Measurements from ENCODE around the gene ZC3H13. TPM values are rescaled to one million over a fixed set of nuclear protein-coding genes. Genes with fewer than 3 reads are reported as not detected.

Gene ZC3H13
- total RNA-seq, 1 experiment from 2014 or later: 44.2 TPM

- Histone ChIP-seq H3K4me3 (no peak overlapping the region), H3K9me3 (replicated peaks) (no peaks in the 10 kb centered on the region), H3K27me3 (no peaks in the 10 kb centered on the region), H3K4me1 (no peaks in the 10 kb centered on the region), H3K27ac (no peak overlapping the region), H3K36me3 (peaks cover 22% of the 10 kb centered on the region)
- no peak for DNase-seq
Measured at GRCh38 chr13:46041419-46041839, 11.1 kb downstream of the ZC3H13 start.

- no peak overlapping the region for H3K4me3 ChIP-seq
- peaks cover 22% of the 10 kb centered on the region for H3K36me3 ChIP-seq
- H3K4me1 ChIP-seq: no peaks in the 10 kb centered on the region
- no peaks in the 10 kb centered on the region for H3K27me3 ChIP-seq
- DNase-seq: no peak
- H3K9me3 ChIP-seq (replicated peaks): no peaks in the 10 kb centered on the region
- no peak overlapping the region for H3K27ac ChIP-seq
Measured at GRCh38 chr13:46040763-46041162, 11.8 kb downstream of the ZC3H13 start.

GRCh38 chr13:46039411-46040182 is 12.9 kb downstream of the ZC3H13 start:
- no peaks in the 10 kb centered on the region for H3K4me1 ChIP-seq
- no peak for DNase-seq
- no peak overlapping the region for H3K4me3 ChIP-seq
- H3K27ac ChIP-seq: no peak overlapping the region
- peaks cover 22% of the 10 kb centered on the region for H3K36me3 ChIP-seq
- no peaks in the 10 kb centered on the region for H3K9me3 ChIP-seq (replicated peaks)
- no peaks in the 10 kb centered on the region for H3K27me3 ChIP-seq

- DNase-seq: no peak
- no peak overlapping the region for H3K4me3 ChIP-seq
- H3K36me3 ChIP-seq: peaks cover 25% of the 10 kb centered on the region
- H3K27ac ChIP-seq: no peak overlapping the region
- H3K4me1 ChIP-seq: no peaks in the 10 kb centered on the region
- no peaks in the 10 kb centered on the region for H3K9me3 ChIP-seq (replicated peaks)
- H3K27me3 ChIP-seq: no peaks in the 10 kb centered on the region
Measured at GRCh38 chr13:46038296-46038695, 14.2 kb downstream of the ZC3H13 start.

- H3K4me3 ChIP-seq: no peak overlapping the region
- no peaks in the 10 kb centered on the region for H3K27me3 ChIP-seq
- no peak overlapping the region for H3K27ac ChIP-seq
- H3K36me3 ChIP-seq: peaks cover 8% of the 10 kb centered on the region
- H3K9me3 ChIP-seq (replicated peaks): no peaks in the 10 kb centered on the region
- H3K4me1 ChIP-seq: no peaks in the 10 kb centered on the region
- DNase-seq: peak; percentile 8 to 28
Measured at GRCh38 chr13:46035066-46035465, 17.5 kb downstream of the ZC3H13 start.

GRCh38 chr13:46032341-46032740 is 20.2 kb downstream of the ZC3H13 start:
- no peak for DNase-seq
- H3K4me1 ChIP-seq: no peaks in the 10 kb centered on the region
- H3K9me3 ChIP-seq (replicated peaks): no peaks in the 10 kb centered on the region
- H3K27ac ChIP-seq: no peak overlapping the region
- no peaks in the 10 kb centered on the region for H3K27me3 ChIP-seq
- H3K4me3 ChIP-seq: no peak overlapping the region
- H3K36me3 ChIP-seq: peaks cover 6% of the 10 kb centered on the region

GRCh38 chr13:46031581-46032263 is 20.8 kb downstream of the ZC3H13 start:
- Histone ChIP-seq H3K36me3 (peaks cover 7% of the 10 kb centered on the region), H3K27ac (no peak overlapping the region), H3K27me3 (no peaks in the 10 kb centered on the region), H3K4me3 (no peak overlapping the region), H3K9me3 (replicated peaks) (no peaks in the 10 kb centered on the region), H3K4me1 (no peaks in the 10 kb centered on the region)
- DNase-seq: no peak

- H3K27ac ChIP-seq: no peak overlapping the region
- peaks cover 12% of the 10 kb centered on the region for H3K36me3 ChIP-seq
- no peak overlapping the region for H3K4me3 ChIP-seq
- H3K27me3 ChIP-seq: no peaks in the 10 kb centered on the region
- DNase-seq: no peak
- H3K9me3 ChIP-seq (replicated peaks): no peaks in the 10 kb centered on the region
- H3K4me1 ChIP-seq: no peaks in the 10 kb centered on the region
Measured at GRCh38 chr13:46025157-46025556, 27.4 kb downstream of the ZC3H13 start.

- no peak for DNase-seq
- no peak overlapping the region for H3K27ac ChIP-seq
- no peaks in the 10 kb centered on the region for H3K4me1 ChIP-seq
- H3K27me3 ChIP-seq: no peaks in the 10 kb centered on the region
- H3K9me3 ChIP-seq (replicated peaks): no peaks in the 10 kb centered on the region
- H3K36me3 ChIP-seq: peaks cover 26% of the 10 kb centered on the region
- H3K4me3 ChIP-seq: no peak overlapping the region
Measured at GRCh38 chr13:46022481-46022880, 30.1 kb downstream of the ZC3H13 start.

- no peaks in the 10 kb centered on the region for H3K9me3 ChIP-seq (replicated peaks)
- H3K4me3 ChIP-seq: no peak overlapping the region
- H3K4me1 ChIP-seq: no peaks in the 10 kb centered on the region
- no peaks in the 10 kb centered on the region for H3K27me3 ChIP-seq
- H3K36me3 ChIP-seq: peaks cover 34% of the 10 kb centered on the region
- no peak for DNase-seq
- H3K27ac ChIP-seq: no peak overlapping the region
Measured at GRCh38 chr13:46016216-46016615, 36.3 kb downstream of the ZC3H13 start.

GRCh38 chr13:46015366-46015765 is 37.2 kb downstream of the ZC3H13 start:
- DNase-seq: no peak
- Histone ChIP-seq H3K36me3 (peaks cover 35% of the 10 kb centered on the region), H3K27me3 (no peaks in the 10 kb centered on the region), H3K27ac (no peak overlapping the region), H3K9me3 (replicated peaks) (no peaks in the 10 kb centered on the region), H3K4me3 (no peak overlapping the region), H3K4me1 (no peaks in the 10 kb centered on the region)

- Histone ChIP-seq H3K4me1 (no peaks in the 10 kb centered on the region), H3K27me3 (no peaks in the 10 kb centered on the region), H3K36me3 (peaks cover 42% of the 10 kb centered on the region), H3K4me3 (no peak overlapping the region), H3K9me3 (replicated peaks) (no peaks in the 10 kb centered on the region), H3K27ac (no peak overlapping the region)
- DNase-seq: no peak
Measured at GRCh38 chr13:46012404-46012803, 40.1 kb downstream of the ZC3H13 start.

GRCh38 chr13:46010148-46010547 is 42.4 kb downstream of the ZC3H13 start:
- no peaks in the 10 kb centered on the region for H3K4me1 ChIP-seq
- H3K9me3 ChIP-seq (replicated peaks): no peaks in the 10 kb centered on the region
- H3K4me3 ChIP-seq: no peak overlapping the region
- no peaks in the 10 kb centered on the region for H3K27me3 ChIP-seq
- H3K27ac ChIP-seq: no peak overlapping the region
- no peak for DNase-seq
- peaks cover 33% of the 10 kb centered on the region for H3K36me3 ChIP-seq

- no peaks in the 10 kb centered on the region for H3K4me1 ChIP-seq
- no peaks in the 10 kb centered on the region for H3K9me3 ChIP-seq (replicated peaks)
- no peak overlapping the region for H3K27ac ChIP-seq
- no peak overlapping the region for H3K4me3 ChIP-seq
- peaks cover 33% of the 10 kb centered on the region for H3K36me3 ChIP-seq
- no peaks in the 10 kb centered on the region for H3K27me3 ChIP-seq
- no peak for DNase-seq
Measured at GRCh38 chr13:46008631-46009030, 43.9 kb downstream of the ZC3H13 start.

- Histone ChIP-seq H3K27ac (no peak overlapping the region), H3K4me1 (no peaks in the 10 kb centered on the region), H3K4me3 (no peak overlapping the region), H3K27me3 (no peaks in the 10 kb centered on the region), H3K36me3 (peaks cover 40% of the 10 kb centered on the region), H3K9me3 (replicated peaks) (no peaks in the 10 kb centered on the region)
- no peak for DNase-seq
Measured at GRCh38 chr13:46006688-46007452, 45.7 kb downstream of the ZC3H13 start.
